Measurements from ENCODE around the gene KEAP1. TPM values are rescaled to one million over a fixed set of nuclear protein-coding genes. Genes with fewer than 3 reads are reported as not detected.
A peak's percentile ranks its signal among the peaks of the same experiment; 100 is the strongest.

The KEAP1 gene
- total and polyA plus RNA-seq, 2 donors (not counting 3 experiments of a cell fraction or from before 2014, with no cell fraction given), result 81.4 to 91.1 TPM

DNA sequence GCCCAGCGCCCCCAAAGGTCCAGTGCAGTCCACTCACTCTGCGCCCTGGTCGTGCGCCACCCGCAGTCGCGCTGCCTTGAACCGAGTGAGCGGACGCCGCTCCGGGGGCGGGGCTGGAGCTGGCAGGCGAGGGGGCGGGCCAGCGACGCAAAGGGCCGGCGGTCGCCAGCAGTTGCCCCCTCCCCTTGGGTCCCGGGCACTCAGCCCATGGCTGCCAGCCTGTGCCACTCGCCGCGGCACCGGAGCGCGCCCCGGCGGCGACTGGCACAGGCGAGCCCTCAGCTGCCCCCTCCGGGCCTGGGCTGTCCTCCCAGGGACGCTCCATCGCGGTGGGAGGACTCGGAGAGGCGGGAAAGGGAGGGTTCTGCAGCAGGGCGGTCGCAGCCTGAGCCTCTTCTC lies 14.2 kb upstream of the KEAP1 start, which contains the start of gene S1PR5:
Gene S1PR5, minus strand, starts transcription at position 87 of the 399 bp plus-strand sequence. CDS start 2,436 bp downstream, outside the sequence.
- no peak within 1 kb of the TSS for H3K9ac ChIP-seq (replicated peaks; ENCODE audit: extremely low read depth, insufficient read depth, low read length)
- H3K27ac ChIP-seq (ENCODE audit: insufficient read depth, low read depth, low read length), result no peak within 1 kb of the TSS
- ChIA-PET POLR2A (no interaction called here), CTCF (interaction anchor here (0.9 to 2.2 kb wide), 7 partner anchors 9 to 354 kb away, joined by 3 to 12 read pairs (median 4); no protein-coding TSS in a partner anchor)
- no peaks in the 10 kb centered on the region for H4K20me1 ChIP-seq (replicated peaks; ENCODE audit: control insufficient read depth, extremely low read depth, insufficient read depth, low read length)
- FAIRE-seq (no peak), DNase-seq (ENCODE audit: low read depth, low spot score) (no peak)
- H3K9me1 ChIP-seq (replicated peaks; ENCODE audit: control insufficient read depth, extremely low read depth, insufficient read depth, low read length), result no peaks in the 10 kb centered on the region
- peaks cover 51 to 69% of the 10 kb centered on the region in 2 experiments for H3K27me3 ChIP-seq (ENCODE audit: control insufficient read depth in 2 of 2, insufficient read depth in 2 of 2, low read length in 2 of 2)
- no peaks in the 10 kb centered on the region for H3K79me2 ChIP-seq (ENCODE audit: control insufficient read depth, insufficient read depth, low read length)
- peak within 1 kb of the TSS; percentile 8 for H3K4me2 ChIP-seq (ENCODE audit: insufficient read depth, low read length)
- dilution Hi-C loops (cut with MboI; ENCODE audit: extremely low pct_ligation_motif_present, low sequenced_read_pairs), result no loop called here
- H3K4me3 ChIP-seq (replicated peaks in 1 of 3; ENCODE audit: insufficient read depth in 1 of 3, low read depth in 1 of 3, low read length in 3 of 3), result no peak within 1 kb of the TSS
- TF ChIP-seq GATA2 (IDR thresholded peaks at IDR 0.05; ENCODE audit: insufficient read depth, insufficient read length, low read depth, low read length), result no peak
- TF ChIP-seq FOS (IDR thresholded peaks at IDR 0.05; ENCODE audit: borderline replicate concordance, insufficient read depth, low read length), result no peak
- no peak for TF ChIP-seq EZH2 (IDR thresholded peaks at IDR 0.05; ENCODE audit: borderline replicate concordance, low read depth, low read length, severe bottlenecking)
- TF ChIP-seq, protein P1, sequence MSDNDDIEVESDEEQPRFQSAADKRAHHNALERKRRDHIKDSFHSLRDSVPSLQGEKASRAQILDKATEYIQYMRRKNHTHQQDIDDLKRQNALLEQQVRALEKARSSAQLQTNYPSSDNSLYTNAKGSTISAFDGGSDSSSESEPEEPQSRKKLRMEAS (IDR thresholded peaks at IDR 0.05; ENCODE audit: insufficient read depth, insufficient read length), result no peak
- TF ChIP-seq POLR2AphosphoS5 (IDR thresholded peaks at IDR 0.05; ENCODE audit: insufficient read depth, low read depth, low read length), result no peak
- no peak for TF ChIP-seq JUN (IDR thresholded peaks at IDR 0.05; ENCODE audit: borderline replicate concordance, insufficient read depth, insufficient read length, low read depth)
- no peak for TF ChIP-seq MYC (IDR thresholded peaks at IDR 0.05; ENCODE audit: low read depth, low read length)
- TF ChIP-seq POLR2A (IDR thresholded peaks at IDR 0.05; ENCODE audit: low read depth, low read length), result no peak
- TF ChIP-seq, protein P2, sequence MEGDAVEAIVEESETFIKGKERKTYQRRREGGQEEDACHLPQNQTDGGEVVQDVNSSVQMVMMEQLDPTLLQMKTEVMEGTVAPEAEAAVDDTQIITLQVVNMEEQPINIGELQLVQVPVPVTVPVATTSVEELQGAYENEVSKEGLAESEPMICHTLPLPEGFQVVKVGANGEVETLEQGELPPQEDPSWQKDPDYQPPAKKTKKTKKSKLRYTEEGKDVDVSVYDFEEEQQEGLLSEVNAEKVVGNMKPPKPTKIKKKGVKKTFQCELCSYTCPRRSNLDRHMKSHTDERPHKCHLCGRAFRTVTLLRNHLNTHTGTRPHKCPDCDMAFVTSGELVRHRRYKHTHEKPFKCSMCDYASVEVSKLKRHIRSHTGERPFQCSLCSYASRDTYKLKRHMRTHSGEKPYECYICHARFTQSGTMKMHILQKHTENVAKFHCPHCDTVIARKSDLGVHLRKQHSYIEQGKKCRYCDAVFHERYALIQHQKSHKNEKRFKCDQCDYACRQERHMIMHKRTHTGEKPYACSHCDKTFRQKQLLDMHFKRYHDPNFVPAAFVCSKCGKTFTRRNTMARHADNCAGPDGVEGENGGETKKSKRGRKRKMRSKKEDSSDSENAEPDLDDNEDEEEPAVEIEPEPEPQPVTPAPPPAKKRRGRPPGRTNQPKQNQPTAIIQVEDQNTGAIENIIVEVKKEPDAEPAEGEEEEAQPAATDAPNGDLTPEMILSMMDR (IDR thresholded peaks at IDR 0.05; ENCODE audit: extremely low read depth in 1 of 2, insufficient read depth in 1 of 2, low read depth in 1 of 2, low read length in 2 of 2), result no peak
- peak within 1 kb of the TSS; percentile 4 for H2AFZ ChIP-seq (ENCODE audit: low read depth, low read length)
- no peaks in the 10 kb centered on the region for H3K36me3 ChIP-seq (ENCODE audit: control insufficient read depth in 2 of 2, extremely low read depth in 1 of 2, insufficient read depth in 2 of 2, low read length in 2 of 2)
- no peaks in the 10 kb centered on the region for H3K9me3 ChIP-seq (replicated peaks; ENCODE audit: control insufficient read depth, insufficient read depth, low read length)
- BruUV-seq (replicated peaks), result no TSS peak
- H3K4me1 ChIP-seq (ENCODE audit: control insufficient read depth, extremely low read depth, insufficient read depth, low read length), result peaks cover 2% of the 10 kb centered on the region
- intact Hi-C loops (cut with micrococcal nuclease), result no loop called here

Data from endothelial cell of umbilical vein (primary cell).